Activated B cell treated with CpG ODN at 0.5 μM for 24 hours (primary cell): Measurements from ENCODE around the gene PLET1. TPM values are rescaled to one million over a fixed set of nuclear protein-coding genes. Genes with fewer than 3 reads are reported as not detected.
A peak's percentile ranks its signal among the peaks of the same experiment; 100 is the strongest.

ENCODE experiments used
- ATAC-seq: fragments of 200-7000 bp; cut with Tn5 transposase; one replicate; pipeline ENCODE4 v1.10.0; 2021; ENCODE audit warnings: low read depth, mild to moderate bottlenecking, moderate library complexity
- CTCF ChIA-PET: fragments of 350-600 bp; sonication (Branson Sonifier 250); formaldehyde crosslinking; loops from one replicate; lab custom pipeline; 2021; ENCODE audit warnings: antibody characterized with exemption; lab: Charles Lee
- POLR2A ChIA-PET: fragments of 350-600 bp; sonication (Branson Sonifier 250); formaldehyde crosslinking; loops from one replicate; lab custom pipeline; 2021; ENCODE audit warnings: antibody characterized with exemption; lab: Charles Lee
- DNase-seq: peaks from one replicate; pipeline ENCODE4 v3.0.0; 2022
- H3K27ac Mint-ChIP-seq: one replicate; pipeline ENCODE4 v1.8.0; 2020; ENCODE audit warnings: mixed read lengths
- H3K27me3 Mint-ChIP-seq: one replicate; pipeline ENCODE4 v1.8.0; 2021; ENCODE audit warnings: mixed read lengths
- H3K36me3 Mint-ChIP-seq: one replicate; pipeline ENCODE4 v1.8.0; 2021; ENCODE audit warnings: low read depth, mixed read lengths
- H3K4me1 Mint-ChIP-seq: one replicate; pipeline ENCODE4 v1.8.0; 2021; ENCODE audit warnings: mixed read lengths
- H3K4me3 Mint-ChIP-seq: one replicate; pipeline ENCODE4 v1.8.0; 2020; ENCODE audit warnings: mild to moderate bottlenecking, mixed read lengths
- H3K9me3 Mint-ChIP-seq: one replicate; pipeline ENCODE4 v1.8.0; 2020; ENCODE audit warnings: mixed read lengths
- CTCF ChIP-seq: fragments of 200-600 bp; IDR thresholded peaks from one replicate; pipeline ENCODE4 v1.8.0; 2022; ENCODE audit warnings: antibody characterized with exemption, mild to moderate bottlenecking
- intact Hi-C: fragments of 100-400 bp; cut with micrococcal nuclease; formaldehyde crosslinking; loops from one replicate; pipeline ENCODE4 v1.15.1; 2024
- total RNA-seq: library from RNA; stranded (reverse); gene quantifications from 2 replicates; pipeline ENCODE4 v1.2.3, GENCODE V29; 2022

The PLET1 gene
- total RNA-seq, 1 donor from 2014 or later, result not detected

- H3K36me3 Mint-ChIP-seq, result peaks cover 55% of the 10 kb centered on the region
- H3K9me3 Mint-ChIP-seq, result no peaks in the 10 kb centered on the region
- POLR2A ChIA-PET, result interaction anchor here (1.6 kb wide), 1 partner anchor 1544 kb away, joined by 4 read pairs; the partner anchor contains the start of gene ZW10
- no peak overlapping the region for H3K27ac Mint-ChIP-seq
- intact Hi-C loops, result no loop called here
- TF ChIP-seq CTCF, result no peak
- CTCF ChIA-PET, result interaction anchor here (3.3 kb wide), 1 partner anchor 51 kb away, joined by 16 read pairs; no protein-coding TSS in a partner anchor
- H3K27me3 Mint-ChIP-seq, result no peaks in the 10 kb centered on the region
- no peak overlapping the region for H3K4me3 Mint-ChIP-seq
- no peak for DNase-seq
- no peak for ATAC-seq
- peaks cover 13% of the 10 kb centered on the region for H3K4me1 Mint-ChIP-seq
Measured at GRCh38 chr11:112229746-112230433, 30.8 kb downstream of the PLET1 start.

- intact Hi-C loops, result no loop called here
- ATAC-seq, result no peak
- Mint-ChIP-seq H3K4me1 (peaks cover 13% of the 10 kb centered on the region), H3K27me3 (no peaks in the 10 kb centered on the region), H3K4me3 (no peak overlapping the region), H3K36me3 (peaks cover 51% of the 10 kb centered on the region), H3K27ac (no peak overlapping the region), H3K9me3 (no peaks in the 10 kb centered on the region)
- ChIA-PET CTCF (interaction anchor here (3.3 kb wide), 1 partner anchor 52 kb away, joined by 16 read pairs; no protein-coding TSS in a partner anchor), POLR2A (no interaction called here)
- DNase-seq, result no peak
- no peak for TF ChIP-seq CTCF
Measured at GRCh38 chr11:112229159-112229558, 31.5 kb downstream of the PLET1 start.

DNA sequence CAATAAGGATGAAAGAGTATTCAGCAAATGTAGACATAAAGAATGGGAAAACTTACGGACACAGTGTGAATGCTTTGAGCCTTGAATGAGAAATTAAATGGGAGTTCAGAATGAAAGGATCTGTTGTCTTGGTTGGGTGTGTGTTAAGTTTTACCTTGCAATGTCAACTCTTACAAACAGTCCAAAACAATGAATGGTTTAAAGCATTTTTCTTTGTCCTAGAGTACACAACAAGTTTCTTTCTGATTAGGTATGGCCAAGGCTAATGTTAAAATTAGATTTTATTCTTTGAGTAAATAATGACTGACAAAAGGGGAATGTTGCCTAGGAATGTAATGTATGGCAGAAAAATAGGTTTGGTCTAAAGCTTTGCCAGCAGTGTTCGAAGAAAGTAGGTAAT lies 32.0 kb downstream of the PLET1 start:
- CTCF ChIA-PET, result no interaction called here
- no peak for ATAC-seq
- Mint-ChIP-seq H3K4me3 (no peak overlapping the region), H3K27ac (no peak overlapping the region), H3K4me1 (peaks cover 13% of the 10 kb centered on the region), H3K36me3 (peaks cover 48% of the 10 kb centered on the region), H3K27me3 (no peaks in the 10 kb centered on the region), H3K9me3 (no peaks in the 10 kb centered on the region)
- DNase-seq, result no peak
- no peak for TF ChIP-seq CTCF
- intact Hi-C loops, result no loop called here
- POLR2A ChIA-PET, result no interaction called here

GRCh38 chr11:112227471-112227870 lies 33.2 kb downstream of the PLET1 start:
- Mint-ChIP-seq H3K27ac (peak overlapping the region; percentile 96), H3K36me3 (peaks cover 41% of the 10 kb centered on the region), H3K9me3 (no peaks in the 10 kb centered on the region), H3K4me3 (peak overlapping the region; percentile 92), H3K4me1 (peaks cover 13% of the 10 kb centered on the region), H3K27me3 (no peaks in the 10 kb centered on the region)
- ATAC-seq (no peak), DNase-seq (no peak)
- POLR2A ChIA-PET, result interaction anchor here (1.3 to 3.1 kb wide), 3 partner anchors 48 to 356 kb away, joined by 3 to 26 read pairs (median 7); partner anchors contain the start of gene ALG9
- no peak for TF ChIP-seq CTCF
- CTCF ChIA-PET, result interaction anchor here (2.8 kb wide), 1 partner anchor 53 kb away, joined by 17 read pairs; no protein-coding TSS in a partner anchor
- intact Hi-C loops, result loop anchor here (2.0 kb wide), 6 partner anchors 53 to 1799 kb away; partner anchors contain the start of genes ALG9, CFAP68, FDX1 and FDXACB1

DNA sequence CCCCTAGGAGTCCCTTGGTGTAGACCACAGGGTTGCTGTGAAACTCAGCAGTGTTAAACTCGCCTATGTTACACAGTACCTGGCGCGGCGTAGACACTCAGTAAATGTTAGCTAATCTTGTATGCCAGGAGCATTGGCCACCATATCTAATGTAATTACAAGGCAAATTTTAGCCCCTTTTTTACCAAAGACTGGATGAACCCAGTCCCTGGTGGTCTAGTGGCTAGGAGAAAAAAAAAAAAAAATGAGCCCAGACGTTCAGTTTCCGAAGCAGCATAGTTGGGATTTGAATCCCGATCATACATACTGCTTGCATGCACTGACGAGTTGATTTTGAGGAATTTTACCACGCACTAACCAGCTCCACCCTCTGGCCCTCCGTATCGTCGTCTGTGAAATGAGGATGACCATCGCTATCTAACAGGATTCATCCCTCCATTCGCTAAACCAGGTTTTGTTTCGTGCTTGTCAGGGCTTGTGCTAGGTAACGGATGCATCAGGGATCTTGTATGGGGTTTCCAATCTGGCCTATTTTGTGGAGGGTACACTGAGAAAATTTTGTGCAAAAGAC lies 33.7 kb downstream of the PLET1 start:
- Mint-ChIP-seq H3K27ac (peak overlapping the region; percentile 96), H3K27me3 (no peaks in the 10 kb centered on the region), H3K4me3 (peak overlapping the region; percentile 92), H3K9me3 (no peaks in the 10 kb centered on the region), H3K36me3 (peaks cover 41% of the 10 kb centered on the region), H3K4me1 (peaks cover 13% of the 10 kb centered on the region)
- TF ChIP-seq CTCF, result no peak
- ChIA-PET POLR2A (interaction anchor here (0.7 to 3.1 kb wide), 9 partner anchors 8 to 1087 kb away, joined by 3 to 26 read pairs (median 7); partner anchors contain the start of genes ALG9 and TTC12), CTCF (interaction anchor here (1.2 to 2.8 kb wide), 2 partner anchors 9 to 53 kb away, joined by 3 to 17 read pairs; no protein-coding TSS in a partner anchor)
- intact Hi-C loops, result loop anchor here (1.0 to 2.0 kb wide), 9 partner anchors 54 to 1798 kb away; partner anchors contain the start of genes ALG9, CFAP68, FDX1 and FDXACB1
- ATAC-seq (peak; percentile 59), DNase-seq (no peak)
